Neural cell (in vitro differentiated cells): ENCODE measurements around the gene NOS1AP. TPM values are rescaled to one million over a fixed set of nuclear protein-coding genes. Genes with fewer than 3 reads are reported as not detected.

Experiments used
- H2AFZ ChIP-seq: fragments of 200-600, 300-800 bp; sonication (generic), shearing (Covaris generic); 2 replicates; pipeline ENCODE4 v1.6.0; 2014; ENCODE audit warnings: low read depth, mild to moderate bottlenecking, antibody characterized with exemption, low read length, moderate library complexity
- H3F3A ChIP-seq: fragments of 200-600 bp; shearing (Covaris generic); 2 replicates; pipeline ENCODE4 v1.6.1; 2016; ENCODE audit warnings: mild to moderate bottlenecking, moderate library complexity, mixed read lengths, antibody characterized with exemption, low read length; ENCODE audit not compliant: insufficient read depth, poor library complexity, severe bottlenecking
- H3K27ac ChIP-seq: fragments of 200-600, 300-800 bp; sonication (generic), shearing (Covaris generic); 2 replicates; pipeline ENCODE4 v1.5.1; 2014; ENCODE audit warnings: mild to moderate bottlenecking, low read length, moderate library complexity
- H3K27me3 ChIP-seq: fragments of 300-800, 200-600 bp; sonication (generic), shearing (Covaris generic); 2 replicates; pipeline ENCODE4 v1.6.0; 2014; ENCODE audit warnings: mild to moderate bottlenecking, low read depth, low read length, moderate library complexity; ENCODE audit not compliant: insufficient read depth
- H3K36me3 ChIP-seq: fragments of 300-800, 200-600 bp; sonication (generic), shearing (Covaris generic); 2 replicates; pipeline ENCODE4 v1.5.1; 2014; ENCODE audit warnings: mild to moderate bottlenecking, antibody characterized with exemption, low read length, moderate library complexity; ENCODE audit not compliant: insufficient read depth
- H3K4me2 ChIP-seq: fragments of 300-800, 200-600 bp; sonication (generic), shearing (Covaris generic); 2 replicates; pipeline ENCODE4 v1.6.0; 2014; ENCODE audit warnings: mild to moderate bottlenecking, low read length
- H3K4me3 ChIP-seq: fragments of 300-800, 200-600 bp; sonication (generic), shearing (Covaris generic); 2 replicates; pipeline ENCODE4 v1.5.1; 2014; ENCODE audit warnings: mild to moderate bottlenecking, low read length, moderate library complexity
- H3K79me2 ChIP-seq: fragments of 200-600 bp; shearing (Covaris generic); replicated peaks from 2 replicates; pipeline ENCODE4 v1.6.0; 2014; ENCODE audit warnings: mild to moderate bottlenecking, low read length, moderate library complexity; ENCODE audit not compliant: insufficient read depth
- H3K9ac ChIP-seq: fragments of 300-800, 200-600 bp; sonication (generic), shearing (Covaris generic); 2 replicates; pipeline ENCODE4 v1.6.1; 2016; ENCODE audit warnings: mild to moderate bottlenecking, low read length, mixed read lengths
- H3K9me2 ChIP-seq: fragments of 200-600 bp; shearing (Covaris generic); 2 replicates; pipeline ENCODE4 v1.6.1; 2016; ENCODE audit warnings: mild to moderate bottlenecking, low read length, mixed read lengths; ENCODE audit not compliant: insufficient read depth
- H3K9me3 ChIP-seq: fragments of 200-600, 300-800 bp; sonication (generic), shearing (Covaris generic); 2 replicates; pipeline ENCODE4 v1.6.1; 2016; ENCODE audit warnings: mild to moderate bottlenecking, mixed run types, low read length, moderate library complexity, mixed read lengths
- H4K20me1 ChIP-seq: fragments of 200-600 bp; shearing (Covaris generic); 2 replicates; pipeline ENCODE4 v1.6.1; 2016; ENCODE audit warnings: mild to moderate bottlenecking, mixed run types; ENCODE audit not compliant: insufficient read depth
- CTCF ChIP-seq: fragments of 450-650 bp; IDR thresholded peaks from 2 replicates; pipeline ENCODE4 v1.5.1; 2014; ENCODE audit warnings: antibody characterized with exemption, mild to moderate bottlenecking, moderate library complexity; ENCODE audit not compliant: poor library complexity, severe bottlenecking
- EP300 ChIP-seq: fragments of 450-650 bp; conservative IDR thresholded peaks from 2 replicates; pipeline ENCODE4 v1.6.1; 2014; ENCODE audit warnings: antibody characterized with exemption, mild to moderate bottlenecking, moderate library complexity; ENCODE audit not compliant: poor library complexity, severe bottlenecking
- EZH2 ChIP-seq: fragments of 200-600, 300-800 bp; shearing (Covaris generic), sonication (generic); IDR thresholded peaks from 2 replicates; pipeline ENCODE4 v1.6.1; 2014; ENCODE audit warnings: antibody characterized with exemption, low read length, borderline replicate concordance, mild to moderate bottlenecking; ENCODE audit not compliant: insufficient read depth, poor library complexity, severe bottlenecking
- MXI1 ChIP-seq: fragments of 450-650 bp; conservative IDR thresholded peaks from 2 replicates; pipeline ENCODE4 v1.6.1; 2014; ENCODE audit warnings: antibody characterized with exemption, mild to moderate bottlenecking; ENCODE audit not compliant: poor library complexity, severe bottlenecking
- POLR2AphosphoS5 ChIP-seq: IDR thresholded peaks from 2 replicates; pipeline ENCODE4 v1.6.1; 2012
- RAD21 ChIP-seq: fragments of 450-650 bp; conservative IDR thresholded peaks from 2 replicates; pipeline ENCODE4 v1.6.1; 2014; ENCODE audit warnings: antibody characterized with exemption, mild to moderate bottlenecking, moderate library complexity
- REST ChIP-seq: IDR thresholded peaks from 2 replicates; pipeline ENCODE4 v1.6.1; 2012; ENCODE audit warnings: borderline replicate concordance
- SMC3 ChIP-seq: fragments of 450-650 bp; conservative IDR thresholded peaks from 2 replicates; pipeline ENCODE4 v1.6.1; 2014; ENCODE audit warnings: antibody characterized with exemption, mild to moderate bottlenecking, moderate library complexity; ENCODE audit not compliant: poor library complexity
- TAF1 ChIP-seq: IDR thresholded peaks from 2 replicates; pipeline ENCODE4 v1.6.1; 2012; ENCODE audit warnings: low read depth
- polyA plus RNA-seq: library from polyadenylated mRNA; depleted of rRNA; stranded (reverse); fragments of >200 nt; gene quantifications from 2 replicates; pipeline ENCODE4 v1.2.3, GENCODE V29; 2014

NOS1AP gene
- polyA plus RNA-seq, 1 donor from 2014 or later, result 5.3 TPM

- Histone ChIP-seq H3K27me3 (no peaks in the 10 kb centered on the region), H3K79me2 (peaks cover 19% of the 10 kb centered on the region), H3K4me2 (no peak overlapping the region), H3K9me3 (no peaks in the 10 kb centered on the region), H3K36me3 (no peaks in the 10 kb centered on the region), H4K20me1 (no peaks in the 10 kb centered on the region), H3K9me2 (no peaks in the 10 kb centered on the region), H3K27ac (no peak overlapping the region), H3K9ac (no peak overlapping the region), H3F3A (peaks cover 3% of the 10 kb centered on the region), H2AFZ (no peak overlapping the region), H3K4me3 (no peak overlapping the region)
- TF ChIP-seq POLR2AphosphoS5 (no peak), TAF1 (no peak), CTCF (no peak), REST (no peak), RAD21 (no peak), EZH2 (no peak), MXI1 (no peak), EP300 (no peak)
Measured at GRCh38 chr1:162161916-162162550, 92.5 kb downstream of the NOS1AP start.

DNA sequence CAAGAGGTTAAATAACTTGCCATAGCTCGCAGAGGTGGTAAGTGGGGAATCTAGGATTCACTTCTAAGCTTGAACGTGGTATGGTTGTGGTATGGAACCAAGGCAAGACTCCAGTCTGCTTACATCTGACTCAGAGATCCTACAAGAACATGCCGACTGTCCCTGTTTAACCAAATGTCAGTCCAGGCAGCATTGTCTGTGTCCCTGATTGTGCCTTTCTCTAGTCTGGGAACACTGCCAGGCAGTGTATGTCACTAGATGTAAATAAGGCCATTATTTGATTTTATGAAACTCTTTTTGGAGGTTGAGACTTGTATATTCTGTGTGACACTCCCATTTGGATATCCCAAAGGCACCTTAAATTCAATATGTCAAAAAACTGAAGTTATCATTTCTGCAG lies 96.0 kb downstream of the NOS1AP start:
- Histone ChIP-seq H3K4me3 (no peak overlapping the region), H3K79me2 (peaks cover 26% of the 10 kb centered on the region), H3F3A (peaks cover 10% of the 10 kb centered on the region), H3K27ac (peak overlapping the region; percentile 89), H3K4me2 (no peak overlapping the region), H4K20me1 (no peaks in the 10 kb centered on the region), H3K27me3 (no peaks in the 10 kb centered on the region), H3K9me2 (no peaks in the 10 kb centered on the region), H3K9me3 (no peaks in the 10 kb centered on the region), H2AFZ (no peak overlapping the region), H3K9ac (no peak overlapping the region), H3K36me3 (no peaks in the 10 kb centered on the region)
- TF ChIP-seq TAF1, result no peak
- TF ChIP-seq MXI1, result no peak
- no peak for TF ChIP-seq EP300
- no peak for TF ChIP-seq RAD21
- TF ChIP-seq CTCF, result no peak
- TF ChIP-seq POLR2AphosphoS5, result no peak
- TF ChIP-seq REST, result no peak
- TF ChIP-seq EZH2, result no peak
- TF ChIP-seq SMC3, result no peak
